Spleen (tissue), 7 donors: ENCODE results near the gene TP63.

Source experiments
- POLR2A ChIP-seq, 3 donors: fragments of 450-650 bp; IDR thresholded peaks; one replicate each; pipeline ENCODE4 v1.5.1; 2017; ENCODE audit warnings: antibody characterized with exemption in 3 of 3, mild to moderate bottlenecking in 1 of 3
- POLR2AphosphoS5 ChIP-seq, 3 donors: sonication (generic); formaldehyde crosslinking; IDR thresholded peaks; one replicate each; pipeline ENCODE4 v1.5.1; 2017; ENCODE audit warnings: antibody characterized with exemption in 3 of 3
- TF ChIP-seq, protein P1 (sequence below), 11 experiments: fragments of 200-600 bp in 7 of 11; fragments of 450-650 bp in 4 of 11; sonication (generic) in 4 of 11; IDR thresholded peaks in 8 of 11; conservative IDR thresholded peaks in 3 of 11; 1 replicate in 7 of 11; 2 replicates in 4 of 11; pipeline versions ENCODE4 v1.4.0 to v1.8.0; 2016 to 2021; ENCODE audit warnings: antibody characterized with exemption in 11 of 11, inconsistent platforms in 4 of 11, mild to moderate bottlenecking in 1 of 11
- donor health status: DM: no; HTN: no; CAD: no; lungs with moderate emphysema.
- donor health status: DM: no; HTN: no; CAD: no.
- donor health status: DM: no; HTN: no; CAD: no.

DNA sequence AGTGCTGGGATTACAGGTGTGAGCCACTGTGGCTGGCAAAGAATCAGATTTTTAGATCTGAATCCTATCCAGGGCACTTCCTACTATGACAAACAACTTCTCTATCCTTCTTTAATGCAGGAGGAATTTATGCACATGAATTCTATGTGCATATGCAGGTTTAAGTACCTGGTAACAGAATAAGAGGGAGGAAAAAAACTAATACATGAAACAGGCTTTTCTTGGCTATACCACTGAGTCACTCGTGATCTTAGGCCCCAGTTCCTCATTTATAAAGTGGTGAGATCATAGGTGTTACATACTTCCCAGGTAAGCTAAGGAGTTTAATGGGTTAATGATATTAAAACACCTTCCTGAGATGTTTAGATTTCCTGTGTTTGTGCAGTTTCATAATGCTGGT lies 108.2 kb downstream of the TP63 start:
- TF ChIP-seq, protein P1, sequence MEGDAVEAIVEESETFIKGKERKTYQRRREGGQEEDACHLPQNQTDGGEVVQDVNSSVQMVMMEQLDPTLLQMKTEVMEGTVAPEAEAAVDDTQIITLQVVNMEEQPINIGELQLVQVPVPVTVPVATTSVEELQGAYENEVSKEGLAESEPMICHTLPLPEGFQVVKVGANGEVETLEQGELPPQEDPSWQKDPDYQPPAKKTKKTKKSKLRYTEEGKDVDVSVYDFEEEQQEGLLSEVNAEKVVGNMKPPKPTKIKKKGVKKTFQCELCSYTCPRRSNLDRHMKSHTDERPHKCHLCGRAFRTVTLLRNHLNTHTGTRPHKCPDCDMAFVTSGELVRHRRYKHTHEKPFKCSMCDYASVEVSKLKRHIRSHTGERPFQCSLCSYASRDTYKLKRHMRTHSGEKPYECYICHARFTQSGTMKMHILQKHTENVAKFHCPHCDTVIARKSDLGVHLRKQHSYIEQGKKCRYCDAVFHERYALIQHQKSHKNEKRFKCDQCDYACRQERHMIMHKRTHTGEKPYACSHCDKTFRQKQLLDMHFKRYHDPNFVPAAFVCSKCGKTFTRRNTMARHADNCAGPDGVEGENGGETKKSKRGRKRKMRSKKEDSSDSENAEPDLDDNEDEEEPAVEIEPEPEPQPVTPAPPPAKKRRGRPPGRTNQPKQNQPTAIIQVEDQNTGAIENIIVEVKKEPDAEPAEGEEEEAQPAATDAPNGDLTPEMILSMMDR (IDR thresholded peaks at IDR 0.05 in 8 of 11, conservative IDR thresholded peaks at IDR 0.05 in 3 of 11): no peak
- no peak for TF ChIP-seq POLR2A (IDR thresholded peaks at IDR 0.05)
- TF ChIP-seq POLR2AphosphoS5 (IDR thresholded peaks at IDR 0.05): no peak
